Neural cell (in vitro differentiated cells): ENCODE data around the gene RNF17. TPM values are rescaled to one million over a fixed set of nuclear protein-coding genes. Genes with fewer than 3 reads are reported as not detected.

Source experiments
- H2AFZ ChIP-seq: fragments of 200-600, 300-800 bp; sonication (generic), shearing (Covaris generic); 2 replicates; pipeline ENCODE4 v1.6.0; 2014; ENCODE audit warnings: low read depth, mild to moderate bottlenecking, antibody characterized with exemption, low read length, moderate library complexity
- H3F3A ChIP-seq: fragments of 200-600 bp; shearing (Covaris generic); 2 replicates; pipeline ENCODE4 v1.6.1; 2016; ENCODE audit warnings: mild to moderate bottlenecking, moderate library complexity, mixed read lengths, antibody characterized with exemption, low read length; ENCODE audit not compliant: insufficient read depth, poor library complexity, severe bottlenecking
- H3K27ac ChIP-seq: fragments of 200-600, 300-800 bp; sonication (generic), shearing (Covaris generic); 2 replicates; pipeline ENCODE4 v1.5.1; 2014; ENCODE audit warnings: mild to moderate bottlenecking, low read length, moderate library complexity
- H3K27me3 ChIP-seq: fragments of 300-800, 200-600 bp; sonication (generic), shearing (Covaris generic); 2 replicates; pipeline ENCODE4 v1.6.0; 2014; ENCODE audit warnings: mild to moderate bottlenecking, low read depth, low read length, moderate library complexity; ENCODE audit not compliant: insufficient read depth
- H3K36me3 ChIP-seq: fragments of 300-800, 200-600 bp; sonication (generic), shearing (Covaris generic); 2 replicates; pipeline ENCODE4 v1.5.1; 2014; ENCODE audit warnings: mild to moderate bottlenecking, antibody characterized with exemption, low read length, moderate library complexity; ENCODE audit not compliant: insufficient read depth
- H3K4me2 ChIP-seq: fragments of 300-800, 200-600 bp; sonication (generic), shearing (Covaris generic); 2 replicates; pipeline ENCODE4 v1.6.0; 2014; ENCODE audit warnings: mild to moderate bottlenecking, low read length
- H3K4me3 ChIP-seq: fragments of 300-800, 200-600 bp; sonication (generic), shearing (Covaris generic); 2 replicates; pipeline ENCODE4 v1.5.1; 2014; ENCODE audit warnings: mild to moderate bottlenecking, low read length, moderate library complexity
- H3K79me2 ChIP-seq: fragments of 200-600 bp; shearing (Covaris generic); replicated peaks from 2 replicates; pipeline ENCODE4 v1.6.0; 2014; ENCODE audit warnings: mild to moderate bottlenecking, low read length, moderate library complexity; ENCODE audit not compliant: insufficient read depth
- H3K9ac ChIP-seq: fragments of 300-800, 200-600 bp; sonication (generic), shearing (Covaris generic); 2 replicates; pipeline ENCODE4 v1.6.1; 2016; ENCODE audit warnings: mild to moderate bottlenecking, low read length, mixed read lengths
- H3K9me2 ChIP-seq: fragments of 200-600 bp; shearing (Covaris generic); 2 replicates; pipeline ENCODE4 v1.6.1; 2016; ENCODE audit warnings: mild to moderate bottlenecking, low read length, mixed read lengths; ENCODE audit not compliant: insufficient read depth
- H3K9me3 ChIP-seq: fragments of 200-600, 300-800 bp; sonication (generic), shearing (Covaris generic); 2 replicates; pipeline ENCODE4 v1.6.1; 2016; ENCODE audit warnings: mild to moderate bottlenecking, mixed run types, low read length, moderate library complexity, mixed read lengths
- H4K20me1 ChIP-seq: fragments of 200-600 bp; shearing (Covaris generic); 2 replicates; pipeline ENCODE4 v1.6.1; 2016; ENCODE audit warnings: mild to moderate bottlenecking, mixed run types; ENCODE audit not compliant: insufficient read depth
- EP300 ChIP-seq: fragments of 450-650 bp; conservative IDR thresholded peaks from 2 replicates; pipeline ENCODE4 v1.6.1; 2014; ENCODE audit warnings: antibody characterized with exemption, mild to moderate bottlenecking, moderate library complexity; ENCODE audit not compliant: poor library complexity, severe bottlenecking
- MXI1 ChIP-seq: fragments of 450-650 bp; conservative IDR thresholded peaks from 2 replicates; pipeline ENCODE4 v1.6.1; 2014; ENCODE audit warnings: antibody characterized with exemption, mild to moderate bottlenecking; ENCODE audit not compliant: poor library complexity, severe bottlenecking
- POLR2AphosphoS5 ChIP-seq: IDR thresholded peaks from 2 replicates; pipeline ENCODE4 v1.6.1; 2012
- RAD21 ChIP-seq: fragments of 450-650 bp; conservative IDR thresholded peaks from 2 replicates; pipeline ENCODE4 v1.6.1; 2014; ENCODE audit warnings: antibody characterized with exemption, mild to moderate bottlenecking, moderate library complexity
- REST ChIP-seq: IDR thresholded peaks from 2 replicates; pipeline ENCODE4 v1.6.1; 2012; ENCODE audit warnings: borderline replicate concordance
- SMC3 ChIP-seq: fragments of 450-650 bp; conservative IDR thresholded peaks from 2 replicates; pipeline ENCODE4 v1.6.1; 2014; ENCODE audit warnings: antibody characterized with exemption, mild to moderate bottlenecking, moderate library complexity; ENCODE audit not compliant: poor library complexity
- polyA plus RNA-seq: library from polyadenylated mRNA; depleted of rRNA; stranded (reverse); fragments of >200 nt; gene quantifications from 2 replicates; pipeline ENCODE4 v1.2.3, GENCODE V29; 2014
- TF ChIP-seq, protein P1 (sequence below): fragments of 450-650 bp; IDR thresholded peaks from 2 replicates; pipeline ENCODE4 v1.5.1; 2014; ENCODE audit warnings: antibody characterized with exemption, mild to moderate bottlenecking, moderate library complexity; ENCODE audit not compliant: poor library complexity, severe bottlenecking

The RNF17 gene
- polyA plus RNA-seq, 1 donor from 2014 or later = not detected

- Histone ChIP-seq H3K9me3 (no peaks in the 10 kb centered on the region), H3K9ac (peak overlapping the region; percentile 68), H2AFZ (peak overlapping the region; percentile 86), H3K9me2 (no peaks in the 10 kb centered on the region), H3K27ac (peak overlapping the region; percentile 66), H3K27me3 (no peaks in the 10 kb centered on the region), H3K79me2 (peaks cover 41% of the 10 kb centered on the region), H3K4me3 (peak overlapping the region; percentile 94), H3K4me2 (peak overlapping the region; percentile 79), H4K20me1 (no peaks in the 10 kb centered on the region), H3K36me3 (no peaks in the 10 kb centered on the region), H3F3A (no peaks in the 10 kb centered on the region)
- TF ChIP-seq EP300 = no peak
Observed at GRCh38 chr13:24921881-24922280, 157.9 kb downstream of the RNF17 start.

DNA sequence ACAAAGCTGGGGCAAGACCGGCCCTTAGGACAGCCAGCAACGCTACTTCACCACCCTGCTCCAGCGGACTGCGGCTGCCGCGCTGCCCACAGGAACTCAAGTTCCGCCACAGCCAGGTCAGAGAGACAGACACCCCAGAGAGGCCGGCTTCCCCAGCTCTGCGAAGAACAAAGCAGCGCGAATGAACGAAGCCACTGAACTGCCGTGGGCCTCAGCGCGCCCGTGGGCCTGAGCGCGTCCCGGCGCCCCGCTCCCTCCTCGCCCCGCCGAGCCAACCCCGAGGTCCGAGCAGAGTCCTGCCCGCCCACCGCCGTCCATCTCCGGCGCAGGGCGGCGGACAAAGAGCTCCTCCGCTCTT, 158.4 kb downstream of the RNF17 start:
- Histone ChIP-seq H3K9me3 (no peaks in the 10 kb centered on the region), H4K20me1 (no peaks in the 10 kb centered on the region), H3K9me2 (no peaks in the 10 kb centered on the region), H3K79me2 (peaks cover 41% of the 10 kb centered on the region), H3K4me2 (peak overlapping the region; percentile 79), H2AFZ (peak overlapping the region; percentile 86), H3K4me3 (peak overlapping the region; percentile 94), H3K36me3 (no peaks in the 10 kb centered on the region), H3K27ac (peak overlapping the region; percentile 66), H3K9ac (peak overlapping the region; percentile 68), H3K27me3 (no peaks in the 10 kb centered on the region), H3F3A (no peaks in the 10 kb centered on the region)
- TF ChIP-seq REST (peak; percentile 4), RAD21 (no peak), SMC3 (no peak), EP300 (no peak)
- TF ChIP-seq, protein P1, sequence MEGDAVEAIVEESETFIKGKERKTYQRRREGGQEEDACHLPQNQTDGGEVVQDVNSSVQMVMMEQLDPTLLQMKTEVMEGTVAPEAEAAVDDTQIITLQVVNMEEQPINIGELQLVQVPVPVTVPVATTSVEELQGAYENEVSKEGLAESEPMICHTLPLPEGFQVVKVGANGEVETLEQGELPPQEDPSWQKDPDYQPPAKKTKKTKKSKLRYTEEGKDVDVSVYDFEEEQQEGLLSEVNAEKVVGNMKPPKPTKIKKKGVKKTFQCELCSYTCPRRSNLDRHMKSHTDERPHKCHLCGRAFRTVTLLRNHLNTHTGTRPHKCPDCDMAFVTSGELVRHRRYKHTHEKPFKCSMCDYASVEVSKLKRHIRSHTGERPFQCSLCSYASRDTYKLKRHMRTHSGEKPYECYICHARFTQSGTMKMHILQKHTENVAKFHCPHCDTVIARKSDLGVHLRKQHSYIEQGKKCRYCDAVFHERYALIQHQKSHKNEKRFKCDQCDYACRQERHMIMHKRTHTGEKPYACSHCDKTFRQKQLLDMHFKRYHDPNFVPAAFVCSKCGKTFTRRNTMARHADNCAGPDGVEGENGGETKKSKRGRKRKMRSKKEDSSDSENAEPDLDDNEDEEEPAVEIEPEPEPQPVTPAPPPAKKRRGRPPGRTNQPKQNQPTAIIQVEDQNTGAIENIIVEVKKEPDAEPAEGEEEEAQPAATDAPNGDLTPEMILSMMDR = no peak

DNA sequence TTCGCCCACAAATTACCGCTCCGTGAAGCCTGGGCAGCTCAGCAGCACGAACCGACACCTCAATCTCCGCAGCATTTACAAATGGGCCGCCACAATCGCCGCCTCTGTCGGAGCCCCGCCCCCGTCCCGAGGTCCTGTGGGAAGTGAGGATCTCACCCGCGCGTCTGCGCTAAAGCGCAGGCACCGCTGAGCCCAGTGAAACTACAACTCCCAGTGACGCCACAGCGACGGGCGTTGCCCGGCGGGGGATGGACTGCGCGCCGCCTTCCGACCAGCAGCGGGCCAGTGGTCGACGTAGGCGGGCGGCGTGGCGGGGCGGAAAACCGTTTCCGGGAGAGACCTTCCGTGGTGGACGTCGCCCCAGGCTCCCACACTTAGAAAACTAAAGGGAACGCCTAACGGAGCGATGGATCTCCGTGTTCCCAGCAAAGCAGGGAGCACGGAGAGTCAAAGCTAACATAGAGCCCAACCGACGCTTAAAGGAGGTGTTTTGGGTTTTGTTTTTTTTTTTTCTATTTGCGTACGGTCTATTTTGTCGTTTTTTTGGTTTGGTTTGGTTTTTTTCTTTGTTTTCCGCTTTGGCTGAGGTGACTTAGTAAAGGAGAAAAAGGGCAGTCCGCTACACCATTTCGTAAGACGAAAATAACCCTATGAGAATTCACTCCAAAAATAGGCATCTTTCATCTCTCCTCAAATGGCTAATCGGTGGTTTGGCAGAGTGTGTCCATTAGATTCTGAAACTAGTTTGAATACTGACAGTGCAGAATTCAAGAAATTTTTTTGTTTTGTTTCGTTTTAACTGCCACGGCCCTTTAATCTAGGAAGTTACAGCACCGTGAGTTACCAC, 159.0 kb downstream of the RNF17 start:
- Histone ChIP-seq H3K36me3 (no peaks in the 10 kb centered on the region), H3K9ac (peak overlapping the region; percentile 68), H3K9me2 (no peaks in the 10 kb centered on the region), H2AFZ (peak overlapping the region; percentile 86), H3F3A (no peaks in the 10 kb centered on the region), H3K4me3 (peak overlapping the region; percentile 94), H4K20me1 (no peaks in the 10 kb centered on the region), H3K9me3 (no peaks in the 10 kb centered on the region), H3K4me2 (peak overlapping the region; percentile 59), H3K27ac (peak overlapping the region; percentile 66), H3K27me3 (no peaks in the 10 kb centered on the region), H3K79me2 (peaks cover 40% of the 10 kb centered on the region)
- peak; percentile 54 for TF ChIP-seq EP300
- TF ChIP-seq POLR2AphosphoS5 = peak; percentile 72
- peak; percentile 36 for TF ChIP-seq SMC3
- peak; percentile 97 for TF ChIP-seq MXI1
- no peak for TF ChIP-seq REST
- TF ChIP-seq, protein P1 = peak; percentile 59
